MV-4-11 (cell line): ENCODE results near the gene RRN3.
"Not testable (repeated sequence)": the region's sequence is repeated elsewhere in the genome, so short reads cannot be mapped to it uniquely, and the experiment has no call there.

Experiments
- DNase-seq: peaks from one replicate; lab custom pipeline; 2025; lab: John Stamatoyannopoulos, UW

Gene RRN3

DNA sequence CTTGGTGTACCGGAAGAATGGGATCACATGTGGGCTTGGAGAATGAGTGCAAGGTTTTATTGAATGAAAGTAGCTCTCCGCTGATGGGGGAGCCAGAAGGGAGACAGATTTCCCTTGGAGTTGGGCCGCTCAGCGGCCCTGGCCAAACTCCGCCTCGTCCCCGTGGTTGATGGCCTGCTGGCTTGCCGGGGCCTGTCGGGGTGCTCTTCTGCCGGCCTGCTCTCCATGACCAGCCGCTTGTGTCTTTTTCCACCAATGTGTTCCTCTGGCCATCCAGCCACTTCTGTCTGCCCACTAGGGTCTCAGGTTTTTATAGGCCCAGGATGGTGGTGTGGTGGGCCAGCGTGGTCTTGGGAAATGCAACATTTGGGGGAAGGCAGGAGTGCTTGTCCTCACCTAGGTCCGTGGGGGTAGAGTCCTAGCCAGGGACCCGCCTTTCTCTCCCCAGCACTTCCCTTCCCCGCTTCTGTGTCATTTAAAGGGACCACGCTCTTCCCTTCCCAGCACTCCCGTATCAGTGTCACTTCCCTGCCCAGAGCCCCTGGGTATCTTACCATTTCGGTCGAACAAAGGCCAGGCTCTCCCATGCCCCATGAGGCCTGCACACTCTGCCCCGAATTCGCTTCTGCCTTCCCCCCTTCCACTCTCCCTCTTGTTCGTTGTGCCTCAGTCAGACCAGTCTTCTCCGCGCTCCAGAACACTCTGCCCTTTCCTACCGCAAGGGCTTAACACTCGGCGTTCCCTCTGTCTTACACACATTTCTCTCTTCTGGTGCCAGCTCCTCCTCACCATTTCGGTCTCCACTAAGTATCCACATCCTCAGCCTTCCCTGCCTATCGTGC lies 66.3 kb downstream of the RRN3 start:
- DNase-seq, result not testable (repeated sequence)

DNA sequence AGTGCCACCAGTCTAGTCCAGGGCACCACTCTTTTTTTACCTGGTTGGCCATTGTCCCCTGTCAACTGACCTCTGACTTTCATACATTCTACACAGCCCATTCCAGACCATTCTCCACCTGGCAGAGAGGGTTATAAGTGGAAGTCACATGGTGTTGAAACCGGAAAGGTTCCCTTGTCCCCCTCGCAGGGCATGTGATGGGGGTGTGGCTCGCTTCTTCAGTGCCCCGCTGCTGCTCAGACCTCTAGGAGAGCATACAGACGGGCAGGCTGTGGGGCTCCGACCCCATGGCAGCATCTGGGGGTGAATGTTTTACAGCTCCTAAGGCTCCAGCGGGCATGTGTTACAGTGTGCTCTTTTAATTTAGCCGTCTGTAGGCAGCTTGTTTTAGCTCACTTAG lies 67.0 kb downstream of the RRN3 start:
- DNase-seq, result not testable (repeated sequence)

DNA sequence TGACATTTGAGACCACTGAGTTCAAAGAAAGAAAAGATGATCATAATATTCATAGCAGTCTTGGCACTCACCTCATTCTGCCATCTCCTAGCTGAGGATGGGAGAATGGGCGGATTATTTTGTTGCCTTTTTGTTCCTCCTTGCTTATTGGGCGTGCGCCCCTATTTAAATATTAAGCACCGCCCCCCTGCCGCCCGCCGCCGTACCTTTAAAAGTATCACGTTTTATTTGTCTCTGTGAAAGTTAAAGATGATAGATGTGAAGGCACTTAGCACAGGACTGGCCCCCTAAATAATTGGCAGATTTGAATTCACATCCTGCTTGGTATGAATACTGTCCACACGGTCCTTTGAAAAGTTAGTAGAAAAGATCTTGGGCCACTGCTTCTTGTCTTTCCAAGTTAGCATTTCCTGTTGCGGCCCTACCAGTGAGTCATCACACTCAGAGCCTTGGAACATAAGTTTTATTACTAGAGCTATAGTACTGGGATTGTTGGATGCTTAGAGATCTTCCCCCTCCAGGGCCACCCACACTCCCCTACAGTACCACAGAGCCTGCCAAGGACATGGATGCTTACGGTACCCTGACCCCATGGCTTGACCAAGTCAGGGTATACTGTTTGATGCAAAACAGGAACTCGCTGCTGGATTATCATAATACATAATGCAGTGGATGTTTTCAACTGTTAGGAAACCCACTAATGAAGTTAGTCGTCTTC lies 68.7 kb downstream of the RRN3 start:
- DNase-seq, result peak; percentile 43

DNA sequence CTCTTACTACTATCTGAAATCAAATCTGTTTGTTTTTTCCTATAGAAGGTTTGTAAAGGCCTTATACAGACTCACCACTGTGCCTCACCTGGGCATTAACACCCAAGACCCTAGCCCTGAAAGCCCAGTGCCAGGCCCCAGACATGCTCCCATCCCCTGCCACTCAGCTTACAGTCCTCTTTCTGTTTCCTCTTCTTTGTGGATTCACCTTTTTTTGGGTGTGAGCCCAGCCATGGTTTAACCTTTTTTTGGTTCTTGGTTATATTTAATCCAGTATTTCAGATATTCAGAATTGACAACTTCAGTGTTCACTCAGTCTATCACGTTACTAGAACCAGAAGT lies 69.2 kb downstream of the RRN3 start:
- DNase-seq, result not testable (repeated sequence)

DNA sequence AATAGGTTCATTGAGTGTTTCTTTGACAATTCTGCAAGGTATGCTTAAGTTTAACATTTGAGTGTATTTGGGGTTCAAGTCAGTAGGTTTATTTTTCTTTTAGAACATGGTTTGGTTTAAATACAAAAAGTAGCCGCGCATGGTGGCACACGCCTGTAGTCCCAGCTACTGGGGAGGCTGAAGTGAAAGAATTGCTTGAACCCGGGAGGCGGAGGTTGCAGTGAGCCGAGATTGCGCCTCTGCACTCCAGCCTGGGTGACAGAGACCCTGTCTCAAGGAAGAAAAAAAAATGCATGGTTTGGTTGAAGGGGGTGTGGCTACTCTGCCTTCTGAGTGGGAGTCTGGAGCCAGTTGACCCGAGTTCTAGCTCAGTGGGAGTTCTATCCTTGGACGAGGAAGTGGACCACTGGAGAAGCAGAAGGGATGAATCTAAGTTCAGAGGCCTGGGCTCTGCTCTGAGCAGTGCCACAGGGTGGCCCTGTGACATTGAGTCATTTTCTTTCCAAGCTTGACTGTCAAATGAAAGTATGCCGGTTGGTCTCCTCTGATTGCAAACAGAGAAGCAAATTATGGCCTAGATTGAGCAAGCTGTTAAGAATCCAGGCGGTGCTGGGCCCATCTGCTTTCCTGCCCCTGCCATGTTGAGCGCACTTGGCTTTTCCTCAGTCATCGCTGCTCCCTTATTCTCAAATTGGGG lies 70.5 kb downstream of the RRN3 start:
- peak; percentile 83 for DNase-seq

DNA sequence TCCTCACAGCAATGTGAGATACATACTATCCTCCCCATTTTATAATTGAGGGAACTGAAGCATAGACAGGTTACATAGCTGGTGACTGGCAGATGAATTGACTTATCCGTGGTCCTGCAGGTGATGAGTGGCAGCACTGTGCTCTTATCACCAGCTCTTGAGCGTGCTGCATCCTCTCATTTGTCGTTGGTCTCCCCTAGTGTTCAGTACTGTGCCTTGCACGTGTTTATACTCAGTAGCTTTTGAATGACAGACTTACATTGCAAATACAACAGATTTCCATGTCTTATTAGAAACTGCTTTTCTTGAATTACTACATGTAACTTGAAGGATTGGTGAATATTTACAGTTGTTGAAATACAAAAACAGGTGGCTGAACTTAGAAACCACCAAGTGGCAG lies 71.9 kb downstream of the RRN3 start:
- peak; percentile 47 for DNase-seq

DNA sequence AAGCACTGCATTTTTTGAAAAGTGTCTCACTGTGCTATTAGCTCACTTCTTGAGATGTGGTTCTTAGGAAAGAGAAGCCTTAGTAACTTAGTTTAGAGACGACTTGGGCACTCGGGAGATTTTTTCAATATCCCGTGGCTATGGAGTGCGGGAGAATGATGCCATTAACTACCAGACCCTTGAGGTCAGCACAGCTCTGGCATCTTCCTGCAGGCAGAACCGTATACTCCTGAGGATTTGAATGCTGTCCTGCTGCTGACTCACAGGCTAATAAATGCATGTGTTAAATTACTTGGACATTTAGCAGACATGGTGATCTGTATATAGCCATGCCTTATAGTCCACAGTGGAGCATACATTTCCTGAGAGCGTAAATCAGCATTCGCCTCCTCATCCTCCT lies 72.6 kb downstream of the RRN3 start:
- not testable (repeated sequence) for DNase-seq

DNA sequence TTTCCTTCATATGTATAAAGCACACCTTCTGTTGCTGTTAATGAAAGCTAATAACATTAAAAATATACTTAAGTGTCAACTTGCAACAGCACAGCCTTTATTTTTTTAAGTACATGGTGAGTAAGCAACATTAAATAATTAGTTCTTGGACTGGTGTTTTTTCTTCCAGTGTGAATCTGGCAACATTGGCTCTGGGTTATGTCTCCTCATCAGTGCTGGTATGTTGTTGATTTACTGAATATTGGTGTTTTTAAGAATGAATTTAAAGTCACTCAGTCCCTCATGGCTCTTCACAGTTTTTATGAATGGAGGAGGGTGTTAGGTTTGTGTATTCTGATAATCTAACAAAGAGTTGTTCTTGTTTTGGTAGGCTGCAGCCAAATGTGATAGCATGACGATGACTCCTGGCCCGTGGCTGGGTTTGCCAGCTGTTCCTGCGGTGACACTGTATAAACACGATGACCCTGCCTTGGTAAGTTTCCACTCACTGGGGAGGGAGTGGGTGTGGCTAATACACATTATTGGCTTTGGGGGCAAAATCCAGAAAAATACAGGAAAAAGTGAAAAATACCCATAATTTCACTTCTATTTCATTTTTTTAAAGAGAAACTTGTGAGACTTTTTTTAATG lies 77.0 kb downstream of the RRN3 start:
- not testable (repeated sequence) for DNase-seq

DNA sequence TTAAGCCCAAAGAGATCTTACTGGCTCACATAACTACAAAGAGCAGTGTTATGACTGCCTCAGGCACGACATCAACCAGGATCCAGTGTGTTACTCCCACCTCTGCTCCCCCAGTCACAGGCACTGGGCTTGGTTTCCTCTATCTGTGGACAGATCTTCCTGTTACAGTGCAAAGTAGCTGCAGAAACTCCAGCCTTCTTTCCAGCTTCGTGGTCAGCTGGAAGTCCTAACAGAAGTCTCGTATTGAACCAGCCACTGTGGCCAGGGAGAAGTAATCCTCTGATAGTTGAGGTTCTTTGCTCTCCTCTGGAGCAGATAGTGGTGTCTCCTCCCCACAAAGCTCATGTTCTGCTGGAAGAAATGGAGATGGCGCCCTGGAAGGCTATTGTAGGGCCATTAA lies 77.7 kb downstream of the RRN3 start:
- DNase-seq, result peak; percentile 21

DNA sequence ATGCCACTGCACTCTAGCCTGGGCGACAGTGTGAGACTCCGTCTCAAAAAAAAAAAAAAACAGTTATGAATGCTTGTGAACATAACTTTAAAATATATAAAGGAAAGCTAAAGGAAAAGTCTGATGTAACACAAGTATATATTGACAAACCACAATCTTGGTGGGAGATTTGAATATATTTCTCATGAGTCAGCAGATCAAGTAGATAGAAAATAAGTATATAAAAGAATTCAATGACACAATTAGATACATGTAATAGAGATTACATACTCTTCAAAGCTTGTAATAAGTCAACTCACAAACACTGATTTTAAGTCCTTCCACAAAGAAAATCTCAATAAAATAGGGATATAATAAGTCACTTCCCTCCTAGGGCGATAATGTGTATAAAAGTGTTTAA lies 78.4 kb downstream of the RRN3 start:
- DNase-seq, result not testable (repeated sequence)

DNA sequence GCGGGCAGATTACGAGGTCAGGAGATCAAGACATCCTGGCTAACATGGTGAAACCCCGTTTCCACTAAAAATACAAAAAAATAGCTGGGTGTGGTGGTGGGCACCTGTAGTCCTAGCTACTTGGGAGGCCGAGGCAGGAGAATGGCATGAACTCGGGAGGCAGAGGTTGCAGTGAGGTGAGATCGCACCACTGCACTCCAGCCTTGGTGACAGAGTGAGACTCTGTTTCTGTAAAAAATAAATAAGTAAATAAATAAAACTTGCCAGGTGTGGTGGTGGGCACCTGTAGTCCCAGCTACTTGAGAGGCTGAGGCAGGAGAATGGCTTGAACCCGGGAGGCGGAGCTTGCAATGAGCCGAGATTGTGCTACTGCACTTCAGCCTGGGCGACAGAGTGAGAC lies 81.1 kb downstream of the RRN3 start:
- not testable (repeated sequence) for DNase-seq
